Ascending aorta (tissue), 2 donors: ENCODE data around the gene RILPL2. TPM values are rescaled to one million over a fixed set of nuclear protein-coding genes. Genes with fewer than 3 reads are reported as not detected.
A peak's percentile ranks its signal among the peaks of the same experiment; 100 is the strongest.
"Not testable (repeated sequence)": the region's sequence is repeated elsewhere in the genome, so short reads cannot be mapped to it uniquely, and the experiment has no call there.

Source experiments
- DNase-seq, 2 donors: peaks; one replicate each; pipeline ENCODE4 v3.0.0-alpha.2; 2019; ENCODE audit warnings: low spot score in 2 of 2
- H3K27ac ChIP-seq, 2 donors: fragments of 200-600 bp; sonication (generic); one replicate each; pipeline ENCODE4 v1.5.1; 2016 to 2017; ENCODE audit warnings: mild to moderate bottlenecking in 1 of 2
- H3K27me3 ChIP-seq: fragments of 200-600 bp; sonication (generic); one replicate; pipeline ENCODE4 v1.5.1; 2017
- H3K36me3 ChIP-seq, 2 donors: fragments of 200-600 bp; sonication (generic); one replicate each; pipeline ENCODE4 v1.5.1; 2016
- H3K4me1 ChIP-seq, 2 donors: fragments of 200-600 bp; sonication (generic); one replicate each; pipeline ENCODE4 v1.5.1; 2016 to 2017; ENCODE audit warnings: mild to moderate bottlenecking in 1 of 2
- H3K4me3 ChIP-seq, 2 donors: fragments of 200-600 bp; sonication (generic); one replicate each; pipeline ENCODE4 v1.5.1; 2016 to 2017; ENCODE audit warnings: mild to moderate bottlenecking in 1 of 2
- H3K9me3 ChIP-seq, 2 donors: fragments of 200-600 bp; sonication (generic); one replicate each; pipeline ENCODE4 v1.5.1; 2016
- CTCF ChIP-seq, 3 experiments: fragments of 200-600 bp in 2 of 3; fragments of 450-650 bp in 1 of 3; sonication (generic) in 2 of 3; IDR thresholded peaks; one replicate each; pipeline ENCODE4 v1.5.1; 2016 to 2019; ENCODE audit warnings: antibody characterized with exemption in 3 of 3, mild to moderate bottlenecking in 1 of 3, moderate library complexity in 1 of 3
- intact Hi-C: fragments of 100-400 bp; cut with DNase I; formaldehyde crosslinking; loops from one replicate; pipeline ENCODE4 v1.15.1; 2023
- total RNA-seq: library from RNA; depleted of rRNA; stranded (reverse); fragments of >200 nt; gene quantifications from one replicate; pipeline ENCODE4 v1.1.0, GENCODE V29; 2016

Gene RILPL2
- total RNA-seq, 1 donor from 2014 or later: 7.2 TPM

DNA sequence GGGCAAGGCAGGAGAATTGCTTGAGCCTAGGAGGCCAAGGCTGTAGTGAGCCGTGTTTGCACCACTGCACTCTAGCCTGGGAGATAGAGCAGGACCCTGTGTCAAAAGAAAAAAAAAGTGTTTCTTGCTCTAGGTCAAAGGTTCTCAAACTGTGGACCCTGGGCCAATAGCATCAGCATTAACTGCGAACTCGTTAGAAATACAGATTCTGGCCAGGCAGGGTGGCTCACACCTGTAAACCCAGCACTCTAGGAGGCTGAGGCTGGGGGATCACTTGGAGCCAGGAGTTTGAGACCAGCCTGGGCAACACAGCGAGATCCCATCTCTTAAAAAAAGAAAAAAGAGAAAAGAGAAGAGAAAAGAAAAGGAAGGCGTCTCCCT is 858 bp downstream of the RILPL2 start:
- TF ChIP-seq CTCF (IDR thresholded peaks at IDR 0.05): no peak
- Histone ChIP-seq H3K4me1 (peaks cover 10 to 33% of the 10 kb centered on the region in 2 donors), H3K27me3 (no peaks in the 10 kb centered on the region), H3K27ac (peak overlapping the region; percentile 86 to 90), H3K9me3 (no peaks in the 10 kb centered on the region), H3K4me3 (peak overlapping the region; percentile 77 to 92), H3K36me3 (peaks cover 4 to 8% of the 10 kb centered on the region in 2 donors)
- intact Hi-C loops: loop anchor here (2.0 to 5.0 kb wide), 3 partner anchors 42 to 97 kb away; partner anchors contain the start of genes RILPL1 and SBNO1
- DNase-seq: no peak

GRCh38 chr12:123433615-123434014 is 2.9 kb downstream of the RILPL2 start:
- Histone ChIP-seq H3K9me3 (no peaks in the 10 kb centered on the region), H3K27me3 (no peaks in the 10 kb centered on the region), H3K36me3 (peaks cover 20 to 25% of the 10 kb centered on the region in 2 donors), H3K4me3 (peak overlapping the region; percentile 77 to 92), H3K27ac (peak overlapping the region; percentile 53 to 86), H3K4me1 (peaks cover 10 to 33% of the 10 kb centered on the region in 2 donors)
- no peak for DNase-seq
- no peak for TF ChIP-seq CTCF (IDR thresholded peaks at IDR 0.05)
- intact Hi-C loops: loop anchor here (5.0 kb wide), 2 partner anchors 36 to 149 kb away; partner anchors contain the start of gene TMED2

DNA sequence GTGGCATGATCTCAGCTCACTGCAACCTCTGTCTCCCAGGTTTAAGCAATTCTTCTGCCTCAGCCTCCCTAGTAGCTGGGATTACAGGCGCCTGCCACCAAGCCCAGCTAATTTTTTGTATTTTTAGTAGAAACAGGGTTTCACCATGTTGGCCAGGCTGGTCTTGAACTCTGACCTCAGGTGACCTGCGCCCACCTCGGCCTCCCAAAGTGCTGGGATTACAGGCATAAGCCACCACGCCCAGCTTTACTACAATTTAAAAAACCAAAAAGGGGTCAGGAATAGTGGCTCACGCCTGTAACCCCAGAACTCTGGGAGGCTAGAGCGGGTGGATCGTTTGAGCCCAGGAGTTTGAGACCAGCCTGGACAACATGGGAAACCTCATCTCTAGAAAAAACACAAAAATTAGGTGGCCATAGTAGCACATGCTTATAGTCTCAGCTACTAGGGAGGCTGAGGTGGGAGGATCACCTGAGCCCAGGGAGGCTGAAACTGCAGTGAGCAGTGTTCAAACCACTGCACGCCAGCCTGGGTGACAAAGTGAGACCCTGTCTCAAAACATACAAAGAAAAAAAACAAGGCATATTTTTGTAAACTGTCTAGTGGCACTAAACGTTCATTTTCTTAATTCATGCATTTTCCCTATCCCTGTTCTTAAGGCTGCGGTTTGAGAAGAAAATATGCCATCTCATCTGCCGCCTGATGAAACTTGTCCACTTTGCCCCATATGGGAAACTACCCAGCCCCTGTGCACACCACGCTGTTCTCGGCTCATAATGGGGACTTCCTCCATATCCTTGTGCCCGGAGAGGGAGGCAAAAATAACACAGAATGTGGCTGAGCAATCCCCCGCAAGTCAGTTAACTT is 4.3 kb downstream of the RILPL2 start:
- Histone ChIP-seq H3K36me3 (peaks cover 33 to 39% of the 10 kb centered on the region in 2 donors), H3K4me3 (peak overlapping the region; percentile 77 to 92), H3K27ac (peak overlapping the region; percentile 53 to 86), H3K4me1 (peaks cover 10 to 31% of the 10 kb centered on the region in 2 donors)
- H3K9me3 ChIP-seq, DNase-seq, H3K27me3 ChIP-seq: not testable (repeated sequence)
- intact Hi-C loops: loop anchor here (5.0 kb wide), 2 partner anchors 35 to 150 kb away; partner anchors contain the start of gene TMED2

DNA sequence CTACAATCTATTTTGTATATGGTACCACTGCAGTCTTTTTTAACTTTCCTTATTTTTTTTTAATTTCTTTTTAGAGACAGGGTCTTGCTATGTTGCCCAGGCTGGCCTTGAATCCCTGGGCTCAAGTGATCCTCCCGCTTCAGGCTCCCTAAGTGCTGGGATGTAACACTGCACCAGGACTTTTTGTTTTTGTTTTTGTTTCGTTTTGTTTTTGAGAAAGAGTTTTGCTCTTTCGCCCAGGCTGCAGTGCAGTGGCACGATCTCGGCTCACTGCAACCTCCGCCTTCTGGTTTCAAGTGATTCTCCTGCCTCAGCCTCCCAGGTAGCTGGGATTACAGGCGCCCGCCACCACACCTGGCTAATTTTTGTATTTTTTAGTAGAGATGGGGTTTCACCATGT is 7.4 kb downstream of the RILPL2 start:
- intact Hi-C loops, DNase-seq, H3K9me3 ChIP-seq, H3K27me3 ChIP-seq, H3K27ac ChIP-seq, H3K4me3 ChIP-seq: not testable (repeated sequence)
- H3K4me1 ChIP-seq: peaks cover 6 to 16% of the 10 kb centered on the region in 2 donors
- peaks cover 56 to 66% of the 10 kb centered on the region in 2 donors for H3K36me3 ChIP-seq

- TF ChIP-seq CTCF (IDR thresholded peaks at IDR 0.05): no peak
- Histone ChIP-seq H3K9me3 (no peaks in the 10 kb centered on the region), H3K4me1 (peaks cover 4 to 13% of the 10 kb centered on the region in 2 donors), H3K36me3 (peaks cover 56 to 69% of the 10 kb centered on the region in 2 donors), H3K27ac (no peak overlapping the region), H3K27me3 (no peaks in the 10 kb centered on the region), H3K4me3 (no peak overlapping the region)
- intact Hi-C loops: no loop called here
- no peak for DNase-seq
Observed at GRCh38 chr12:123428591-123428990, 7.9 kb downstream of the RILPL2 start.

GRCh38 chr12:123427036-123427769 is 9.3 kb downstream of the RILPL2 start:
- H3K27ac ChIP-seq: no peak overlapping the region
- H3K4me3 ChIP-seq: no peak overlapping the region
- peaks cover 67 to 82% of the 10 kb centered on the region in 2 donors for H3K36me3 ChIP-seq
- H3K9me3 ChIP-seq: no peaks in the 10 kb centered on the region
- TF ChIP-seq CTCF (IDR thresholded peaks at IDR 0.05): no peak
- intact Hi-C loops: no loop called here
- DNase-seq: no peak
- no peaks in the 10 kb centered on the region for H3K27me3 ChIP-seq
- H3K4me1 ChIP-seq: peaks cover 0 to 6% of the 10 kb centered on the region in 2 donors
